ENCODE results near the gene AAR2. TPM values are rescaled to one million over a fixed set of nuclear protein-coding genes. Genes with fewer than 3 reads are reported as not detected.

Gene AAR2, protein sequence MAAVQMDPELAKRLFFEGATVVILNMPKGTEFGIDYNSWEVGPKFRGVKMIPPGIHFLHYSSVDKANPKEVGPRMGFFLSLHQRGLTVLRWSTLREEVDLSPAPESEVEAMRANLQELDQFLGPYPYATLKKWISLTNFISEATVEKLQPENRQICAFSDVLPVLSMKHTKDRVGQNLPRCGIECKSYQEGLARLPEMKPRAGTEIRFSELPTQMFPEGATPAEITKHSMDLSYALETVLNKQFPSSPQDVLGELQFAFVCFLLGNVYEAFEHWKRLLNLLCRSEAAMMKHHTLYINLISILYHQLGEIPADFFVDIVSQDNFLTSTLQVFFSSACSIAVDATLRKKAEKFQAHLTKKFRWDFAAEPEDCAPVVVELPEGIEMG
- total RNA-seq = 25.1 and 25.8 TPM in 2 replicates

DNA sequence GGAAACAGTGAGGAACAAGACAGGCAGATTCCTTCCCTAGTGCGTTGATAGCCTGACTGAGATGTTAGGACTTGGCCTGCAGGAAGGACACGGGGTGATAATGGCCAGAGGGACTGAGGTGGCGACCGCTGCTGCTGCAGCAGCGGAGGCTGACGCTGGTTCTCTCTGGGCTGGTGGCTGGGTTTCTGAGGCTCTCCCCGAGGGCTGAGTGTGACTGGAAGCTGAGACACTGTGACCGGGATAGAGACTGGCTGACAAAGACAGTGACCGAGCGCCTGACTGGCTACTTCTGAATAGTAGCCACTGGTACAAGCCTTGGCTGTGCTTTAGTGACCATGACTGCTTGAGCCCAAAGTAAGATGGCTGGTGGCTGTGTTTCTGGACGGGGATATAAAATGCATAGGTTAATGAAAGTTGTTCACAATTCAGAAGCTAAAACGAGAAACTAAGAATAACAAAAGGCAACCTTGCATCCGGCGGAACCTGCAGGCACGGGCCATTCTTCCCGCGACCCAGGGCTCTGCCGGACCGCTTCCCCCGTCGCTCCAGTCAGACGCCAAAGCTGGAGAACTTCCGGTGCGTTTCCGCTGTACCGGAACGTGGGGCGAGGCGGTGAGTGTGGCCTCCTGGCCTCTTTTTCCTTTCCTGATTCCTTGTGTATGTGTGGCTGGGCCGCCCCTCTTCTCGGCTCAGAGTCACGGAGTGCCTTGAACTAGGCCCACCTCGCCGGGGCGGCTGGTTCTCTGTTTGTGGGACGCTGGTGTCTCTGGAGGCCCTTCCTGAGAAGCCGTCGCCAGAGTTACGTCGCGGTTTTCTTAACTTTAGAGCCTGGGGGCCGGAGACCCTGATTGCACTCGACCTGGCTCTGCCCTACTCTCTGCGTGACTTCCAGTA, at the start of gene AAR2:
TSS of gene AAR2 (plus strand) at position 587 of the 894 bp plus-strand sequence. CDS start 3,391 bp downstream, outside the sequence.

GRCh38 chr20:36305602-36306551, 69.6 kb downstream of the AAR2 start, which contains the start of gene DLGAP4:
Gene DLGAP4 (plus strand): TSS chr20:36306339. CDS start chr20:36431718, 125,379 bp downstream.

Other genes starting within 250 kb of the AAR2 start
- 42.2 and 48.2 TPM in 2 replicates for gene EPB41L1, start 81.7 kb upstream of the AAR2 start, total RNA-seq
- 29.1 and 30.8 TPM in 2 replicates for gene DLGAP4, start 69.9 kb downstream of the AAR2 start, total RNA-seq

Data from smooth muscle cell of the pulmonary artery (primary cell).